ENCODE results near the gene NCKAP5. TPM values are rescaled to one million over a fixed set of nuclear protein-coding genes. Genes with fewer than 3 reads are reported as not detected.

The NCKAP5 gene
- total RNA-seq, 4 donors from 2014 or later = 0.55 to 6.6 (median 3.3) TPM; not detected in 1

GRCh38 chr2:132904142-132904842 lies 664.0 kb downstream of the NCKAP5 start:
- H3K4me1 ChIP-seq = no peaks in the 10 kb centered on the region
- TF ChIP-seq POLR2A (IDR thresholded peaks at IDR 0.05) = no peak
- TF ChIP-seq, protein P1, sequence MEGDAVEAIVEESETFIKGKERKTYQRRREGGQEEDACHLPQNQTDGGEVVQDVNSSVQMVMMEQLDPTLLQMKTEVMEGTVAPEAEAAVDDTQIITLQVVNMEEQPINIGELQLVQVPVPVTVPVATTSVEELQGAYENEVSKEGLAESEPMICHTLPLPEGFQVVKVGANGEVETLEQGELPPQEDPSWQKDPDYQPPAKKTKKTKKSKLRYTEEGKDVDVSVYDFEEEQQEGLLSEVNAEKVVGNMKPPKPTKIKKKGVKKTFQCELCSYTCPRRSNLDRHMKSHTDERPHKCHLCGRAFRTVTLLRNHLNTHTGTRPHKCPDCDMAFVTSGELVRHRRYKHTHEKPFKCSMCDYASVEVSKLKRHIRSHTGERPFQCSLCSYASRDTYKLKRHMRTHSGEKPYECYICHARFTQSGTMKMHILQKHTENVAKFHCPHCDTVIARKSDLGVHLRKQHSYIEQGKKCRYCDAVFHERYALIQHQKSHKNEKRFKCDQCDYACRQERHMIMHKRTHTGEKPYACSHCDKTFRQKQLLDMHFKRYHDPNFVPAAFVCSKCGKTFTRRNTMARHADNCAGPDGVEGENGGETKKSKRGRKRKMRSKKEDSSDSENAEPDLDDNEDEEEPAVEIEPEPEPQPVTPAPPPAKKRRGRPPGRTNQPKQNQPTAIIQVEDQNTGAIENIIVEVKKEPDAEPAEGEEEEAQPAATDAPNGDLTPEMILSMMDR (IDR thresholded peaks at IDR 0.05) = no peak
- H3K27me3 ChIP-seq = no peaks in the 10 kb centered on the region
- H3K9me3 ChIP-seq = no peaks in the 10 kb centered on the region
- no peak overlapping the region for H3K27ac ChIP-seq
- intact Hi-C loops (cut with DNase I; ENCODE audit: low total_unique reads) = no loop called here
- no peak for DNase-seq
- H3K4me3 ChIP-seq = no peak overlapping the region
- H3K36me3 ChIP-seq = no peaks in the 10 kb centered on the region

DNA sequence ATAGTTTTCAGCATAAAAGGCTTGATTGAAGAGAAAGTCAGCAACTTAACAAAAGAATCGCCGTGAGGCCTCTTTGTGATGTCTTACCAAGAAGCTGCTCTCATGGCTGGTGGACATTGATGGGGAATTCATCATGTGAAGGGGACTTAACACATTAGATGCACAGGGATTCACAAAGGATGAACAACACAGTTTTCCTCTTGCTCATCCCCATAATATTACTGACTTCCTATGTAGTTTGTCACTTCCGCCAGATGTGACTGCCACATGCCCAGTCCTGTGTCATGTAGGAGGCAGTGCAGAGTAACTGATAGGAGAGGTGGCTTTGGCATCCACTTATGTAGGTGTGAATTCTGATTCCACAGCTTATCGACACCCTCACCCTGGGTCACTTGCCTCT lies 665.6 kb downstream of the NCKAP5 start:
- Histone ChIP-seq H3K4me1 (no peaks in the 10 kb centered on the region), H3K27me3 (no peaks in the 10 kb centered on the region), H3K9me3 (no peaks in the 10 kb centered on the region), H3K4me3 (no peak overlapping the region), H3K36me3 (no peaks in the 10 kb centered on the region), H3K27ac (no peak overlapping the region)
- intact Hi-C loops (cut with DNase I; ENCODE audit: low total_unique reads) = no loop called here
- TF ChIP-seq, protein P1 (IDR thresholded peaks at IDR 0.05) = no peak
- TF ChIP-seq POLR2A (IDR thresholded peaks at IDR 0.05) = no peak
- no peak for DNase-seq

GRCh38 chr2:132901661-132902060 lies 666.6 kb downstream of the NCKAP5 start:
- DNase-seq = no peak
- Histone ChIP-seq H3K4me1 (no peaks in the 10 kb centered on the region), H3K27me3 (no peaks in the 10 kb centered on the region), H3K4me3 (no peak overlapping the region), H3K9me3 (no peaks in the 10 kb centered on the region), H3K36me3 (no peaks in the 10 kb centered on the region), H3K27ac (no peak overlapping the region)
- TF ChIP-seq, protein P1 (IDR thresholded peaks at IDR 0.05) = no peak
- no peak for TF ChIP-seq POLR2A (IDR thresholded peaks at IDR 0.05)
- intact Hi-C loops (cut with DNase I; ENCODE audit: low total_unique reads) = no loop called here

- Histone ChIP-seq H3K4me1 (no peaks in the 10 kb centered on the region), H3K9me3 (no peaks in the 10 kb centered on the region), H3K27ac (no peak overlapping the region), H3K4me3 (no peak overlapping the region), H3K27me3 (no peaks in the 10 kb centered on the region), H3K36me3 (no peaks in the 10 kb centered on the region)
- TF ChIP-seq, protein P1 (IDR thresholded peaks at IDR 0.05) = no peak
- no peak for TF ChIP-seq POLR2A (IDR thresholded peaks at IDR 0.05)
- intact Hi-C loops (cut with DNase I; ENCODE audit: low total_unique reads) = no loop called here
- no peak for DNase-seq
These were observed 671.2 kb downstream of the NCKAP5 start for GRCh38 chr2:132897111-132897510.

- no peak for TF ChIP-seq POLR2A (IDR thresholded peaks at IDR 0.05)
- TF ChIP-seq, protein P1 (IDR thresholded peaks at IDR 0.05) = no peak
- intact Hi-C loops (cut with DNase I; ENCODE audit: low total_unique reads) = no loop called here
These were observed 672.2 kb downstream of the NCKAP5 start for GRCh38 chr2:132896073-132896472.

More at GRCh38 chr2:132896073-132896472, 672.2 kb downstream of the NCKAP5 start:
- H3K9me3 ChIP-seq = no peaks in the 10 kb centered on the region
- no peaks in the 10 kb centered on the region for H3K27me3 ChIP-seq
- no peak overlapping the region for H3K27ac ChIP-seq
- H3K4me3 ChIP-seq = no peak overlapping the region
- no peaks in the 10 kb centered on the region for H3K4me1 ChIP-seq
- no peaks in the 10 kb centered on the region for H3K36me3 ChIP-seq
- no peak for DNase-seq
